ENCODE results near the gene ALKBH4.
"Not testable (repeated sequence)": the region's sequence is repeated elsewhere in the genome, so short reads cannot be mapped to it uniquely, and the experiment has no call there.

Gene ALKBH4

GRCh38 chr7:102463841-102464576, 654 bp downstream of the ALKBH4 start:
- H3K4me3 ChIP-seq (ENCODE audit: low read depth, low read length): peak overlapping the region; percentile 95
- TF ChIP-seq, protein P1, sequence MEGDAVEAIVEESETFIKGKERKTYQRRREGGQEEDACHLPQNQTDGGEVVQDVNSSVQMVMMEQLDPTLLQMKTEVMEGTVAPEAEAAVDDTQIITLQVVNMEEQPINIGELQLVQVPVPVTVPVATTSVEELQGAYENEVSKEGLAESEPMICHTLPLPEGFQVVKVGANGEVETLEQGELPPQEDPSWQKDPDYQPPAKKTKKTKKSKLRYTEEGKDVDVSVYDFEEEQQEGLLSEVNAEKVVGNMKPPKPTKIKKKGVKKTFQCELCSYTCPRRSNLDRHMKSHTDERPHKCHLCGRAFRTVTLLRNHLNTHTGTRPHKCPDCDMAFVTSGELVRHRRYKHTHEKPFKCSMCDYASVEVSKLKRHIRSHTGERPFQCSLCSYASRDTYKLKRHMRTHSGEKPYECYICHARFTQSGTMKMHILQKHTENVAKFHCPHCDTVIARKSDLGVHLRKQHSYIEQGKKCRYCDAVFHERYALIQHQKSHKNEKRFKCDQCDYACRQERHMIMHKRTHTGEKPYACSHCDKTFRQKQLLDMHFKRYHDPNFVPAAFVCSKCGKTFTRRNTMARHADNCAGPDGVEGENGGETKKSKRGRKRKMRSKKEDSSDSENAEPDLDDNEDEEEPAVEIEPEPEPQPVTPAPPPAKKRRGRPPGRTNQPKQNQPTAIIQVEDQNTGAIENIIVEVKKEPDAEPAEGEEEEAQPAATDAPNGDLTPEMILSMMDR (IDR thresholded peaks at IDR 0.05; ENCODE audit: low read depth, low read length, missing control alignments): no peak
- no peak for DNase-seq (ENCODE audit: low read depth)

GRCh38 chr7:102460467-102460866, 4.2 kb downstream of the ALKBH4 start:
- no peak overlapping the region for H3K4me3 ChIP-seq (ENCODE audit: low read depth, low read length)
- DNase-seq (ENCODE audit: low read depth): no peak
- TF ChIP-seq, protein P1 (IDR thresholded peaks at IDR 0.05; ENCODE audit: low read depth, low read length, missing control alignments): no peak

- no peak overlapping the region for H3K4me3 ChIP-seq (ENCODE audit: low read depth, low read length)
- TF ChIP-seq, protein P1 (IDR thresholded peaks at IDR 0.05; ENCODE audit: low read depth, low read length, missing control alignments): no peak
- DNase-seq (ENCODE audit: low read depth): no peak
Observed at GRCh38 chr7:102459221-102459844, 5.3 kb downstream of the ALKBH4 start.

GRCh38 chr7:102457352-102457924, 7.2 kb downstream of the ALKBH4 start:
- no peak overlapping the region for H3K4me3 ChIP-seq (ENCODE audit: low read depth, low read length)
- no peak for DNase-seq (ENCODE audit: low read depth)
- TF ChIP-seq, protein P1 (IDR thresholded peaks at IDR 0.05; ENCODE audit: low read depth, low read length, missing control alignments): no peak

GRCh38 chr7:102456327-102456726, 8.3 kb downstream of the ALKBH4 start:
- H3K4me3 ChIP-seq (ENCODE audit: low read depth, low read length): no peak overlapping the region
- TF ChIP-seq, protein P1 (IDR thresholded peaks at IDR 0.05; ENCODE audit: low read depth, low read length, missing control alignments): no peak
- no peak for DNase-seq (ENCODE audit: low read depth)

- DNase-seq (ENCODE audit: low read depth): no peak
- TF ChIP-seq, protein P1 (IDR thresholded peaks at IDR 0.05; ENCODE audit: low read depth, low read length, missing control alignments): no peak
- no peak overlapping the region for H3K4me3 ChIP-seq (ENCODE audit: low read depth, low read length)
Observed at GRCh38 chr7:102455596-102455995, 9.1 kb downstream of the ALKBH4 start.

GRCh38 chr7:102454932-102455331, 9.7 kb downstream of the ALKBH4 start:
- H3K4me3 ChIP-seq (ENCODE audit: low read depth, low read length); DNase-seq (ENCODE audit: low read depth): not testable (repeated sequence)
